LoVo (cell line): ENCODE measurements around the gene EED.

Experiments used
- DNase-seq: peaks from one replicate; pipeline ENCODE4 v3.0.0-alpha.2; 2016; ENCODE audit warnings: low spot score

Gene EED

GRCh38 chr11:86244522-86245368 lies at the start of gene EED:
Gene EED, plus strand, starts transcription at chr11:86244753. Its CDS starts 477 bp downstream, at chr11:86245230.
- DNase-seq: peak; percentile 95

- no peak for DNase-seq
Measured at GRCh38 chr11:86194998-86195397, 49.6 kb upstream of the EED start.

GRCh38 chr11:86196085-86196696 lies 48.4 kb upstream of the EED start:
- DNase-seq: peak; percentile 9

DNA sequence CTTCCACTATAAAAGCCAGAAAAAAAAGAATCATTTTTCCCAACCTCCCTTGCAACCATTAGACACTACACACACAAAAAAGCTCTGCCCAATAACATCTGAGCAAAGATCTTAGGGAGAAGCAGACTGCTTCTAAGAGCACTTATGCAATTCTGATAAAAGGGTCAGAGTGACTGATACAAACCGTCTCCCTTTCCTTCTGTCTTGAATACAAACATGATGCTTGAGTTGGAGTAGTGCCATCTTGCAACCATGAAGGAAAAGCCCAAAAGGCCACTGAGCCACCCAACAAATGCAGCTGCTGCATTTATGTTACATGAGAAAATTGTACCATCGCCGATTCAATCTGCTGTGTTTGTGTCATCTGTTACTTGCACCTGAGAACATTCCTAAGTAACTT lies 47.6 kb upstream of the EED start:
- no peak for DNase-seq

DNA sequence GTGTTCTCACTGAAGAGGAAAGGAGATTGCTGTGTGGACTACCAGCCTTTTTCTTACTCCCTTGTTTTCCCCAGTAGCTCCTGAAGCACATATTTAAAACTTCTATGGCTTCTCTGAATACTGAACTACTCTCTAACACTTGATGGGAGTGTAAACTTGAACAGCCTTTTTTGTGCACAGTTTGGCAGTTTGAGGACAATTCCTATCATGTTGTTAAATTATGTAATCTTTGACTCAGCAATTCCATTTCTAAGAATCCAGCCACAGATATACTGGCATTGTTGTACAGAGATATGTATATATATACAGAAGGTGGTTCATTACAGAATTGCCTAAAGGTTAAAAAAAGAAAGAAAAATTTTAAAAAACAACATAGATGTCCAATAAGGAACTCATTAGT lies 47.1 kb upstream of the EED start:
- DNase-seq: no peak

DNA sequence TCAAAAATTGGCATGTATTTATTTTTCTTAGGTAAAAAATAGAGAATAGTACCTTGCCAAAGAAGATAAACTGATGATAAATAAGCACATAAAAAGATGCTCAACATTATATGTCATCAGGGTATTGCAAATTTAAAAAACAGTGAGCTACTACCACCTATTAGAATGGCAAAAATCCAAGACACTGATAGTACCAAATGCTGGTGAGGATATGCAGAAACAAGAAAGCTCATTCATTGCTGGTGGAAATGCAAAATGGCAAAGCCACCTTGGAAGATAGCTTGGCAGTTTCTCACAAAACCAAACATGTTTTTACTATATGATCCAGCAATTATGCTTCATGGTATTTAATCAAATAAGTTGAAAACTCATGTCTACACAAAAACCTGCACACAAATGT lies 46.4 kb upstream of the EED start:
- no peak for DNase-seq

DNA sequence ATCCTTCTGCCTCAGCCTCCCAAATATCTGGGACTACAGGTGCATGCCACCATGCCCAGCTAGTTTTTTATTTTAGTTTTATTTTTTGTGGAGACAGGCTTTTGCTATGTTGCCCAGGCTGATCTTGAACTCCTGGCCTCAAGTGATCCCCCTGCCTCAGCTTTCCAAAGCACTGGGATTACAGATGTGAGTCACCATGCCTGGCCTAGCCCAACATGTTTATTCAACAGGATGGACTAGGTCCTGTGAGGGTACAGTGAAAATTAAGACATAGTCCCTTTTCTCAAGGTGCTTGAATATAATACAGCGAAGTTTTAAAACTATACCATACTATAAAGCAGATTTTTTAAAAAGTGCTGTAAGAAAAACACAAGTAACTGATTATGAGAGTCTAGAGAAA lies 45.2 kb upstream of the EED start:
- no peak for DNase-seq

GRCh38 chr11:86201371-86201884 lies 43.1 kb upstream of the EED start:
- no peak for DNase-seq

DNA sequence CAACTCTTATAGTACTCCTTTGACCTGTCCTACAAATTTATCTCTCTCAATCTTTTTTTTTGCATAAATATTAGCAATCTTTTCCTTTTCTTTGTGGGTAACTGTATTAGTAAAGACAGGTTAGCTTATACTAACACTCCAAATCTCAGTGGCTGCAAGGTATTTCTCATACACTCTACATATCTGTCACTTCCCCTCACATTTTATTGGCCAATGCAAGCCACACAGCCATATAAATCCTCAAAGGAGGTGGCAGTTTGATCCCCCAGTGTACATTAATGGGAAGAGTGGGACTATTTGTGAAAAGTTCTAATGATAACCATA lies 42.6 kb upstream of the EED start:
- DNase-seq: no peak

DNA sequence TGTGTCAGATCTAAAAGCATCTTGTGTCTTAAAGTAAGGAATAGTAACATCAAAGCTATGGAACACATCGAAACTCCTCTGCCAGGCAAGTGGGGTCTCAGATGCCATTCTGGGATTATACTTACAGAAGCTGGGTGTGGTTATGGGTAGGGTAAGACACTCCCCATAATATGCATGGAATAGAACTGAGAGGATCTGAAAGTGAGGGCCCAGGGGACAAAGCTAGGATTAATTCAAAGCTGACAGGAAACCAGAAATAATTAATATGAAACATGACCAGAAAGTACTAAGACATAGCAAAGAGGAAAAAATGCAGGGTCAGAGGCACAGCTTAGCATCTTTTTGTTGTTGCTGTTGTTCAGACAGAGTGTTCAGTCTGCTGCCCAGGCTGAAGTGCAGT lies 40.2 kb upstream of the EED start:
- no peak for DNase-seq

- DNase-seq: no peak
Measured at GRCh38 chr11:86205421-86206336, 38.9 kb upstream of the EED start.

DNA sequence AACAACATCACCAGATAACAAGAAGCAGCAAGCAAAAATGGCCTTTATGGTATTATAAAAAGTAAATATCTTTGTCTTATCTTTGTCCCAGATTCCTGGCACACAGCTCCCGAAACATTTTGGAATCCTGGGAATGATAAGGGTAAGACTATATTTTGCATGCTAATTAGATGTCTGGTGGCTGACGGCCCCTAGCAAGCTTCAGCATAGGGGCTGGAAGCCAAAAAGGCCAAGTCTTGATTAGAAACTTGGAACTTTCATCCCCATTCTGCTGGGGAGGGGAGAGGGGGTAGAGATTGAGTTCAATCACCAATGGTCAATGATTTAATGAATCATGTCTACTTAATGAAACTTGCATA lies 38.2 kb upstream of the EED start:
- DNase-seq: no peak

- no peak for DNase-seq
Measured at GRCh38 chr11:86207413-86207812, 37.1 kb upstream of the EED start.

DNA sequence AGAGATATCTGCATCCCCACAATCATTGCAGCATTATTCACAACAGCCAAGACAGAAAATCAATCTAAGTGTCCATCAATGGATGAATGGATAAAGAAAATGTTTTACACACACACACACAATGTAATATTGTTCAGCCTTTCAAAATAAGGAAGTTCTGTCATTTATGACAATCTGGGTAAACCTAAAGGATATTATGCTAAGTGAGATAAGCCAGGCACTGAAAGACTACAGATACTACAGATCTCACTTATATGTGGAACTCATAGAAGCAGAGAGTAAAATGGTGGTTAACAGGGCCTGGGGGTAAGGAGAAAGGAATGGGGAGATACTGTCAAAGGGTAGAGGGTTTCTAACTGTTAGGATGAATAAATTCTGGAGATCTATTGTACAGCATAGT lies 36.0 kb upstream of the EED start:
- DNase-seq: no peak

DNA sequence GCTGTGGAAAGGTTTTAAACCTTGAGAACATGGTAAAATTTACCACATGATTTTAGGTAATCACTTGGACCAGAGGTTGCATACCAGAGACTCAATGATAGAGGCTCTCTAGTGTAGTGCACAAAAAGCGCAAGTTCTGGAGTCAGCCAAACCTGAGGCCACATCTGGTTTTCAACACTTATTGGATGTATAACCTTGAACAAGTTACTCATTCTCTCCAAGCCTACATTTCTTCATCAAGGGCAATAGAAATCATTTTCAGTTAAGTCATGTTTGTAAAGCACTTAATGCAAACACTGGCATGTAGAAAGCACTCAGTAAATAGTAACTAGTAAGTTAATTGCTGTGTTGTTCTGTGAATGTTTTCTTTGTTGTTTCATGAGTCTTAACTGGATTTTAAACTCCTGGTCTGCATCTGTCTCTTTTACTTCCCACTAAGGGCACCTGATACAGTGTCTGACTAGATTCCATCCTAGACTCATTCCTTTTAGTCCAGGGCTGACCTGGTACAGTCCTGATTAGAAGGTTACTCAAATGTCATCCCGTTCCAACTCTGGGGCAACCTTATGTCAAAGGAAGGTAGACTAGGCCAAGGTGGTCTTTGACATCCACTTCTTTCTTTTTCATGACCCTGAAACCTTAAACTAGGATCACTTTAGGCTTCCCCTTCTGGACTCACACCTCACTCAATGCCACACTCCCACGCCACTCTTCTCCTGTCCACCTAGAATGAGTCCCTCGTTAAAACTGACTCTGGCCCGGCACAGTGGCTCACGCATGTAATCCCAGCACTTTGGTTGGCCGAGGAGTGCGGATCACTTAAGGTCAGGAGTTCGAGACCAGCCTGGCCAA lies 34.5 kb upstream of the EED start:
- no peak for DNase-seq

DNA sequence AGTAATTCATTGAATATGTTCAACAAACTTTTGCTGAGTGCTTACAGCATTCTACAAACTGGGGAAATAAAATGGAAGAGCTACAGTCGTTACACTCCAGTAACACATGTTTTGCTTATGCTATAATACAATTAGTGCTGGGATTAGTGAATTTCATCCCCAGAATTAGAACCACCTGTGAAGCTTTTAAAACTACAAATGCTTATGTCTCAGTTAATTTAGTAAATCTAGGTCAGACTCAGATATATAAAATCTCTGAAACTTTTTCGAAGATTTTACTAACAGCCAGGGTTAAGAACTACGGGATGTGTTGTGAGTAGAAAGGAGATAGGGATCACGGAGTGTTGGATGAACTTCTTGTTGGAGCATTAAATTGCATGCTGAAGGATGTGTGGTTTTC lies 33.7 kb upstream of the EED start:
- DNase-seq: no peak

- no peak for DNase-seq
Measured at GRCh38 chr11:86211619-86212018, 32.9 kb upstream of the EED start.

DNA sequence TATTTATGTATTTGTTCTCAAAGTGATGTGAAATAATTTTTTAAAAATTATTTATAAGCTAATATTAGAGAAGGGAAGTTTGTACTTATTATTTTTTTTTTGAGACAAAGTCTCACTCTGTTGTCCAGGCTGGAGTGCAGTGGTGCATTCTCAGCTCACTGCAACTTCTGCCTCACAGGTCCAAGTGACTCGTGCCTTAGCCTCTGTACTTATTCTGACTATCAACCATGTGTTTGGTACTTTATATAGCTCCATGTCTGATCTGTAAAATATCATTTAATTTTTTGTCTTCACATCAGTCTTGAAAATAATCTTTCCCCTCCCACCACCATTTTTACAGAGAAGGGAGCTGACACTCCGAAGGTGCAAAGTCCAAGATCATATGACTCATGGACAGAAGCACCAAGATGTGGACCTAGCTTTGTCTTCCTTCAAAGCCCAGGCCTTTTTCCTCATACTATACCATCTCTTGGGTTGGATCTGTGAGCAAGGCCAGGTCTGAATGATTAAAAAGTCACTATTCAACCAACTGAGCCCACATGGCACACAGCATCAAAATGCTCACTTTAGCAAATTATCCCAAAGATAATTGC lies 32.4 kb upstream of the EED start:
- DNase-seq: peak; percentile 52

GRCh38 chr11:86214710-86215109 lies 29.8 kb upstream of the EED start:
- no peak for DNase-seq

GRCh38 chr11:86218125-86219084 lies 26.1 kb upstream of the EED start:
- peak; percentile 72 for DNase-seq
